DND-41 (cell line): Measurements from ENCODE around the gene C1QTNF12.

Source experiments
- EZH2 ChIP-seq: IDR thresholded peaks from 3 replicates; pipeline ENCODE4 v1.6.1; 2012; ENCODE audit warnings: borderline replicate concordance, low read depth, mild to moderate bottlenecking, moderate library complexity, low read length, inconsistent platforms; ENCODE audit not compliant: severe bottlenecking
- TF ChIP-seq, protein P1 (sequence below): IDR thresholded peaks from 2 replicates; pipeline ENCODE4 v1.5.1; 2012; ENCODE audit warnings: borderline replicate concordance, low read length, moderate library complexity, mild to moderate bottlenecking; ENCODE audit not compliant: poor library complexity, severe bottlenecking; ENCODE audit errors: extremely low read depth

DNA sequence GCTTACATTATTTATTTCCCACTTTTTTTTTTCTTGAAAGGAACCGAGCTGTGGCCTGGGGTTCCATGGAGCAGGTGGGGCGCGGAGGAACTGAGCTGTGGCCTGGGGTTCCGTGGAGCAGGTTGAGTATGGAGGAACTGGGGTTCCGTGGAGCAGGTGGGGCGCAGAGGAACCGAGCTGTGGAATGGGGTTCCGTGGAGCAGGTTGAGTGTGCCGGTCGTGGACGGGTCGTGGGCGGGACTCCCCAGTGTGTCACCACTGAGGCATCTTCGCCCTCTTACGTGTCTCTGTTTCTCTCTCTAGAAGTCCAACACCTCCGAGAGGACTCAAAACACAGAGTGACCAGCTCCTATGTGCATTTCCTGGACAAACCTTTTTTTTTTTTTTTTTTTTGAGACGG, 32.5 kb upstream of the C1QTNF12 start:
- TF ChIP-seq EZH2, result no peak
- TF ChIP-seq, protein P1, sequence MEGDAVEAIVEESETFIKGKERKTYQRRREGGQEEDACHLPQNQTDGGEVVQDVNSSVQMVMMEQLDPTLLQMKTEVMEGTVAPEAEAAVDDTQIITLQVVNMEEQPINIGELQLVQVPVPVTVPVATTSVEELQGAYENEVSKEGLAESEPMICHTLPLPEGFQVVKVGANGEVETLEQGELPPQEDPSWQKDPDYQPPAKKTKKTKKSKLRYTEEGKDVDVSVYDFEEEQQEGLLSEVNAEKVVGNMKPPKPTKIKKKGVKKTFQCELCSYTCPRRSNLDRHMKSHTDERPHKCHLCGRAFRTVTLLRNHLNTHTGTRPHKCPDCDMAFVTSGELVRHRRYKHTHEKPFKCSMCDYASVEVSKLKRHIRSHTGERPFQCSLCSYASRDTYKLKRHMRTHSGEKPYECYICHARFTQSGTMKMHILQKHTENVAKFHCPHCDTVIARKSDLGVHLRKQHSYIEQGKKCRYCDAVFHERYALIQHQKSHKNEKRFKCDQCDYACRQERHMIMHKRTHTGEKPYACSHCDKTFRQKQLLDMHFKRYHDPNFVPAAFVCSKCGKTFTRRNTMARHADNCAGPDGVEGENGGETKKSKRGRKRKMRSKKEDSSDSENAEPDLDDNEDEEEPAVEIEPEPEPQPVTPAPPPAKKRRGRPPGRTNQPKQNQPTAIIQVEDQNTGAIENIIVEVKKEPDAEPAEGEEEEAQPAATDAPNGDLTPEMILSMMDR, result no peak
